Sigmoid colon (tissue), 3 donors: Measurements from ENCODE around the gene GGA1.

Experiments used
- CTCF ChIP-seq, 4 experiments: fragments of 450-650 bp in 3 of 4; fragments of 200-600 bp in 1 of 4; IDR thresholded peaks; one replicate each; pipeline ENCODE4 v1.5.1; 2016 to 2019; ENCODE audit warnings: antibody characterized with exemption in 4 of 4, mild to moderate bottlenecking in 3 of 4, moderate library complexity in 2 of 4
- POLR2A ChIP-seq, 2 donors: fragments of 450-650 bp; IDR thresholded peaks; one replicate each; pipeline ENCODE4 v1.6.1; 2016; ENCODE audit warnings: antibody characterized with exemption in 2 of 2, mild to moderate bottlenecking in 2 of 2, moderate library complexity in 2 of 2

GRCh38 chr22:37625737-37626136, 17.1 kb downstream of the GGA1 start:
- TF ChIP-seq POLR2A (IDR thresholded peaks at IDR 0.05) (no peak), CTCF (IDR thresholded peaks at IDR 0.05) (no peak)
